Measurements from ENCODE around the gene GRK2. TPM values are rescaled to one million over a fixed set of nuclear protein-coding genes. Genes with fewer than 3 reads are reported as not detected.

Gene GRK2
- total RNA-seq, 2 donors from 2014 or later = 58.0 to 61.7 TPM

GRCh38 chr11:67280788-67281551 is 14.7 kb downstream of the GRK2 start:
- Mint-ChIP-seq H3K27ac (no peak overlapping the region), H3K36me3 (ENCODE audit: low read depth) (peaks cover 42% of the 10 kb centered on the region), H3K27me3 (ENCODE audit: insufficient read depth) (no peaks in the 10 kb centered on the region), H3K9me3 (no peaks in the 10 kb centered on the region), H3K4me1 (peaks cover 3% of the 10 kb centered on the region), H3K4me3 (no peak overlapping the region)
- Histone ChIP-seq H3K9ac (ENCODE audit: extremely low read depth, low read length, poor library complexity, severe bottlenecking) (no peak overlapping the region), H3K9me3 (ENCODE audit: control insufficient read depth, low read length) (no peaks in the 10 kb centered on the region), H3K27me3 (ENCODE audit: control insufficient read depth, insufficient read depth, low read length, poor library complexity, severe bottlenecking) (no peaks in the 10 kb centered on the region), H3K36me3 (ENCODE audit: control insufficient read depth, insufficient read depth, low read length) (peaks cover 25% of the 10 kb centered on the region), H3K27ac (ENCODE audit: low read depth, low read length) (no peak overlapping the region), H3K4me1 (ENCODE audit: control insufficient read depth, insufficient read depth, low read length) (no peaks in the 10 kb centered on the region), H3K4me3 (ENCODE audit: low read length) (no peak overlapping the region)
- no peak for DNase-seq
- 95 to 98% methylated on average over 16 to 31 of the region's 31 CpGs for WGBS, 2 experiments (ENCODE audit: insufficient coverage in 1 of 2, insufficient read length in 1 of 2)
- no peak for TF ChIP-seq CTCF (conservative IDR thresholded peaks at IDR 0.05)

GRCh38 chr11:67281552-67282150 is 15.4 kb downstream of the GRK2 start:
- H3K4me3 ChIP-seq (ENCODE audit: low read length) = no peak overlapping the region

More at GRCh38 chr11:67281552-67282150, 15.4 kb downstream of the GRK2 start:
- Histone ChIP-seq H3K9ac (ENCODE audit: extremely low read depth, low read length, poor library complexity, severe bottlenecking) (no peak overlapping the region), H3K36me3 (ENCODE audit: control insufficient read depth, insufficient read depth, low read length) (peaks cover 25% of the 10 kb centered on the region), H3K9me3 (ENCODE audit: control insufficient read depth, low read length) (no peaks in the 10 kb centered on the region), H3K27me3 (ENCODE audit: control insufficient read depth, insufficient read depth, low read length, poor library complexity, severe bottlenecking) (no peaks in the 10 kb centered on the region), H3K4me1 (ENCODE audit: control insufficient read depth, insufficient read depth, low read length) (no peaks in the 10 kb centered on the region), H3K27ac (ENCODE audit: low read depth, low read length) (no peak overlapping the region)
- no peak overlapping the region for H3K4me3 Mint-ChIP-seq
- 95% methylated on average over 11 to 27 of the region's 27 CpGs for WGBS, 2 experiments (ENCODE audit: insufficient coverage in 1 of 2, insufficient read length in 1 of 2)
- H3K27me3 Mint-ChIP-seq (ENCODE audit: insufficient read depth) = no peaks in the 10 kb centered on the region
- peaks cover 44% of the 10 kb centered on the region for H3K36me3 Mint-ChIP-seq (ENCODE audit: low read depth)
- no peak for DNase-seq
- H3K9me3 Mint-ChIP-seq = no peaks in the 10 kb centered on the region
- no peak for TF ChIP-seq CTCF (conservative IDR thresholded peaks at IDR 0.05)
- H3K27ac Mint-ChIP-seq = no peak overlapping the region
- peaks cover 2% of the 10 kb centered on the region for H3K4me1 Mint-ChIP-seq
